Activated T-cell treated with anti-CD3 and anti-CD28 coated beads, Interleukin-2, amount 50 U/mL, for 24 hours (primary cell): ENCODE data around the gene FEZF2.

Experiments
- DNase-seq: peaks from one replicate; pipeline ENCODE4 v3.0.0-alpha.2; 2020
- H3K27ac Mint-ChIP-seq: 2 replicates; pipeline ENCODE4 v1.8.0; 2020; ENCODE audit warnings: mild to moderate bottlenecking, mixed read lengths
- H3K27me3 Mint-ChIP-seq: 2 replicates; pipeline ENCODE4 v1.8.0; 2020; ENCODE audit warnings: mixed read lengths
- H3K36me3 Mint-ChIP-seq: 2 replicates; pipeline ENCODE4 v1.8.0; 2020; ENCODE audit warnings: low read depth, mixed read lengths
- H3K4me1 Mint-ChIP-seq: 2 replicates; pipeline ENCODE4 v1.8.0; 2020; ENCODE audit warnings: low read depth, mixed read lengths
- H3K4me3 Mint-ChIP-seq: 2 replicates; pipeline ENCODE4 v1.8.0; 2020; ENCODE audit warnings: mild to moderate bottlenecking, moderate library complexity, mixed read lengths
- H3K9me3 Mint-ChIP-seq: 2 replicates; pipeline ENCODE4 v1.8.0; 2020; ENCODE audit warnings: mixed read lengths

Gene FEZF2

DNA sequence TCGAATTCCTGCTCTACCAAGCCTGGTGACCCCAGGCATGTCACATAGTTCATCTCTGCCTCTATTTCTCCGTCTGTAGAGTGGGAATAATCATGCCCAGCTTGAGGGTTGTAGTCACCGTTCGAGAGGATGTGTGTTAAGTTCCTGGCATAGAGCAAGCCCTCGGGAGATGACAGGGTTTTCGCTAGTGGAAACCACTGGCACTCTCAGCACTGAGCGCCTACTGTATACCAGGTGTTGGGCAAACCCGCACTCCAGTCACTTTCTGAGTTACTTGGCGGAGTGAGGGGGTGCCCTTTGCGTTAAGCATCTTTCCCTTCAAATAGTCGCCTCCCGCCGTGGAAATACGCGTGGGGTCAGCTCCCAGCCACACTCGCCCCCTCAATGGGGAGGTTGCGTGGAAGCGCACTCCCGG, 5.1 kb downstream of the FEZF2 start:
- H3K27me3 Mint-ChIP-seq = peaks cover 83% of the 10 kb centered on the region
- H3K36me3 Mint-ChIP-seq = no peaks in the 10 kb centered on the region
- peaks cover 6% of the 10 kb centered on the region for H3K4me1 Mint-ChIP-seq
- no peak for DNase-seq
- no peak overlapping the region for H3K4me3 Mint-ChIP-seq
- H3K27ac Mint-ChIP-seq = no peak overlapping the region
- no peaks in the 10 kb centered on the region for H3K9me3 Mint-ChIP-seq

DNA sequence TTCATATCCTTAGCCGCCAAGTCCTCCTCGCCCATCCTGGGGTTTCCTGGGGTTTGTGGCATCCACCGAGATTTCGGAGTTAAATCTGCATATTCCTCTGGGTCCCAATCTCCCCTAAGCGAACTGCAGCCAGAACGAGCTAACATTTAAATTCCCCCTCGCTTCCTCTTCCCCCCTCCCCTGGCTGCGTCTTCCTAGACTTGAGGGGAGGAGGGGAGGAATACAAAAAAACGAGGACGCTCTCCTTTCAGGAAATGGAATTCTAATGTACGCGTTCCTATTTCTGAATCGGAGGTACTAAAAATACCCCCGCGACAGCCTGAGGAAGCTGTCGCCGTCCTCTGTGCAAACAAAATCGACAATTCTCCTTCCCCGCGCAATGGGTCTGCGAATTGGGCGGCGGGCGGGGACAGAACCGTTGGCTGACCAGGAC, 5.6 kb downstream of the FEZF2 start:
- Mint-ChIP-seq H3K36me3 (no peaks in the 10 kb centered on the region), H3K4me3 (no peak overlapping the region), H3K9me3 (no peaks in the 10 kb centered on the region), H3K27ac (no peak overlapping the region), H3K27me3 (peaks cover 79% of the 10 kb centered on the region), H3K4me1 (peaks cover 6% of the 10 kb centered on the region)
- DNase-seq = no peak

- Mint-ChIP-seq H3K36me3 (no peaks in the 10 kb centered on the region), H3K9me3 (no peaks in the 10 kb centered on the region), H3K4me3 (no peak overlapping the region), H3K27me3 (peaks cover 65% of the 10 kb centered on the region), H3K4me1 (peaks cover 6% of the 10 kb centered on the region), H3K27ac (no peak overlapping the region)
- DNase-seq = no peak
Measured at GRCh38 chr3:62366126-62366484, 7.2 kb downstream of the FEZF2 start.

- Mint-ChIP-seq H3K9me3 (no peaks in the 10 kb centered on the region), H3K4me3 (no peak overlapping the region), H3K27me3 (peaks cover 59% of the 10 kb centered on the region), H3K27ac (no peak overlapping the region), H3K4me1 (peaks cover 2% of the 10 kb centered on the region), H3K36me3 (no peaks in the 10 kb centered on the region)
- no peak for DNase-seq
Measured at GRCh38 chr3:62365391-62366125, 7.8 kb downstream of the FEZF2 start.

GRCh38 chr3:62364191-62364590, 9.2 kb downstream of the FEZF2 start:
- H3K9me3 Mint-ChIP-seq = no peaks in the 10 kb centered on the region
- DNase-seq = no peak
- no peaks in the 10 kb centered on the region for H3K4me1 Mint-ChIP-seq
- peaks cover 46% of the 10 kb centered on the region for H3K27me3 Mint-ChIP-seq
- H3K36me3 Mint-ChIP-seq = no peaks in the 10 kb centered on the region
- H3K27ac Mint-ChIP-seq = no peak overlapping the region
- H3K4me3 Mint-ChIP-seq = no peak overlapping the region

GRCh38 chr3:62363275-62363674, 10.1 kb downstream of the FEZF2 start:
- peaks cover 37% of the 10 kb centered on the region for H3K27me3 Mint-ChIP-seq

GRCh38 chr3:62361824-62362223, 11.5 kb downstream of the FEZF2 start:
- no peak overlapping the region for H3K27ac Mint-ChIP-seq
- no peak overlapping the region for H3K4me3 Mint-ChIP-seq
- peaks cover 23% of the 10 kb centered on the region for H3K27me3 Mint-ChIP-seq
- no peaks in the 10 kb centered on the region for H3K36me3 Mint-ChIP-seq
- H3K4me1 Mint-ChIP-seq = no peaks in the 10 kb centered on the region
- no peak for DNase-seq
- no peaks in the 10 kb centered on the region for H3K9me3 Mint-ChIP-seq

More at GRCh38 chr3:62363275-62363674, 10.1 kb downstream of the FEZF2 start:
- H3K9me3 Mint-ChIP-seq = no peaks in the 10 kb centered on the region
- H3K4me1 Mint-ChIP-seq = no peaks in the 10 kb centered on the region
- no peaks in the 10 kb centered on the region for H3K36me3 Mint-ChIP-seq
- H3K27ac Mint-ChIP-seq = no peak overlapping the region
- no peak for DNase-seq
- H3K4me3 Mint-ChIP-seq = no peak overlapping the region

DNA sequence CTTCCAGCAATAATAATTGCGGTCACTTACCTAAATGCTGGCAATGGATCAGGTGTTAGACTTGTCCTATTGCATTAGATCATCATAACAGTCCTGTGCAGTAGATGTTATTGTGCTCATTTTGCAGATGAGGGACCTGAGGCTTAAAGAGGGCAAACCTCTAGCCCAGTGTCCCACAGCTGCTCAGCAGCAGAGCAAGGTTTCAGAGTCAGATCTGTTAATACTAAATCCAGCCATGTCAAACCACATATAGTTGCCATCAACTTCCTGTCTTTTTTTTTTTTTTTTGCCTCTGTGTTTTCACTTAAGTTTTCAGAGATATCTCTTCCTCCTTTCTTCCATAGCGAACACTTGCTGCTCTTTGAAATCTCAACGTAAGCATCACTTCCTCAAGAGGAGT, 12.1 kb downstream of the FEZF2 start:
- no peak overlapping the region for H3K27ac Mint-ChIP-seq
- H3K36me3 Mint-ChIP-seq = no peaks in the 10 kb centered on the region
- peaks cover 19% of the 10 kb centered on the region for H3K27me3 Mint-ChIP-seq
- H3K4me3 Mint-ChIP-seq = no peak overlapping the region
- no peak for DNase-seq
- H3K4me1 Mint-ChIP-seq = no peaks in the 10 kb centered on the region
- H3K9me3 Mint-ChIP-seq = no peaks in the 10 kb centered on the region

DNA sequence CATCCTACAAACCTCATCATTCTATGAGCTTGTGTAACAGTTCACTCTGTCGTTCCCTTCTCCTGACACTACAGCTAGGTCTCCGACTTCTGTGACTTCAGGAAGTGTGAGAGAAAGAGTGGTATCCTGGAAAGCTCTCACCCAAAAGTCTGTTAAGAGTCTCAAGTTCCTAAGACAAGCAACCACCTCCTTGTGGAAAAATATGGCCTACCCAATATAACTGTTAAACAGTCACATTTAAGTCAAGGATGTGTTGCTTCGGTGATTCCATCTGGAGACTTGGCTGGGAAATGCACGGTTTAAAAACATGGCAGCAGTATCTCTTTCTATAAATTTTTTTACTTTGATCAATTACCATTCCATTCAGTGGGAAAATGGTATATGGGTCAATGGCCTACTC, 13.8 kb downstream of the FEZF2 start:
- H3K36me3 Mint-ChIP-seq = no peaks in the 10 kb centered on the region
- H3K4me1 Mint-ChIP-seq = no peaks in the 10 kb centered on the region
- H3K9me3 Mint-ChIP-seq = no peaks in the 10 kb centered on the region
- no peak for DNase-seq
- H3K4me3 Mint-ChIP-seq = no peak overlapping the region
- H3K27me3 Mint-ChIP-seq = peaks cover 7% of the 10 kb centered on the region
- H3K27ac Mint-ChIP-seq = no peak overlapping the region

- Mint-ChIP-seq H3K27me3 (no peaks in the 10 kb centered on the region), H3K9me3 (no peaks in the 10 kb centered on the region), H3K36me3 (no peaks in the 10 kb centered on the region), H3K4me3 (no peak overlapping the region), H3K27ac (no peak overlapping the region), H3K4me1 (no peaks in the 10 kb centered on the region)
- no peak for DNase-seq
Measured at GRCh38 chr3:62356356-62356755, 17.0 kb downstream of the FEZF2 start.

GRCh38 chr3:62355703-62356102, 17.6 kb downstream of the FEZF2 start:
- Mint-ChIP-seq H3K4me3 (no peak overlapping the region), H3K9me3 (no peaks in the 10 kb centered on the region), H3K36me3 (no peaks in the 10 kb centered on the region), H3K27ac (no peak overlapping the region), H3K4me1 (no peaks in the 10 kb centered on the region), H3K27me3 (no peaks in the 10 kb centered on the region)
- no peak for DNase-seq

DNA sequence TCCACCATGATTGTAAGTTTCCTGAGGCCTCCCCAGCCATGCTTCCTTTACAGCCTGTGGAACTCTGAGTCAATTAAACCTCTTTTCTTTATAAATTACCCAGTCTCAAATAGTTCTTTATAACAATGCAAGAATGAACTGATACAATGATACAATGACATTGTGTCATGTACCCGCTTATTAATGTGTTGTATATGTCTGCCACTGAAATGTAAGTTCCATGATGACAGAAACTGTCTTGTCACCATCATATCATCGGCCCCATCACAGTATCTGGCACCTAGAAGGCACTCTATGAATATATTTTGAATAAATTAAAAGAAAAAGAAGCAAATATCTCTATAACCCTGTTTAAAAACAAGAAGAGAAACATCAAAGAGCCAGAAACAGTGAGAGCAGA, 29.6 kb downstream of the FEZF2 start:
- H3K4me3 Mint-ChIP-seq = no peak overlapping the region

DNA sequence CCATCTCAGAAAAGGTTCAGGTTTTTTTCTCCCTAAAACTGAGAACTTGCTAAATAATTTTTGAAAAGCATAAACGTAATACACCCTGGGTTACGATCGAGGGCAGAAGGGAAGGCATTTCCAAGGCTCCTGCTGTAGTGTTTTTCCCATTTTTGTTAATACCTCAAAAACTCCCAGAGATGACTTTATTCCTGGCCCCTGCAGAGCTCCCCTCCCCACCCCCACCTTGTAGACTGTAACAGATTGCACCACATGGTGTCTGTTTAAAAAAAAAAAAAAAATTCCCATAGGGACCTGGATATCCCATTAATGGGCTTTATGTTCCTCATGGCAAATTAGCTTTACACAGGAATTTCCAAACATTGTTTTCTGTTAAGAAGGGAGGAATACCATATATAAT, 38.2 kb downstream of the FEZF2 start:
- no peaks in the 10 kb centered on the region for H3K4me1 Mint-ChIP-seq
- no peak for DNase-seq
- no peak overlapping the region for H3K27ac Mint-ChIP-seq
- H3K36me3 Mint-ChIP-seq = peaks cover 6% of the 10 kb centered on the region
- no peak overlapping the region for H3K4me3 Mint-ChIP-seq
- H3K9me3 Mint-ChIP-seq = no peaks in the 10 kb centered on the region
- H3K27me3 Mint-ChIP-seq = peaks cover 5% of the 10 kb centered on the region

More for the DNA sequence above, 29.6 kb downstream of the FEZF2 start:
- no peaks in the 10 kb centered on the region for H3K9me3 Mint-ChIP-seq
- H3K36me3 Mint-ChIP-seq = no peaks in the 10 kb centered on the region
- H3K27me3 Mint-ChIP-seq = peaks cover 5% of the 10 kb centered on the region
- H3K27ac Mint-ChIP-seq = no peak overlapping the region
- no peaks in the 10 kb centered on the region for H3K4me1 Mint-ChIP-seq
- DNase-seq = no peak

GRCh38 chr3:62332835-62333244, 40.5 kb downstream of the FEZF2 start:
- DNase-seq = no peak
- Mint-ChIP-seq H3K36me3 (peaks cover 6% of the 10 kb centered on the region), H3K4me1 (no peaks in the 10 kb centered on the region), H3K27ac (no peak overlapping the region), H3K4me3 (no peak overlapping the region), H3K9me3 (no peaks in the 10 kb centered on the region), H3K27me3 (peaks cover 5% of the 10 kb centered on the region)

DNA sequence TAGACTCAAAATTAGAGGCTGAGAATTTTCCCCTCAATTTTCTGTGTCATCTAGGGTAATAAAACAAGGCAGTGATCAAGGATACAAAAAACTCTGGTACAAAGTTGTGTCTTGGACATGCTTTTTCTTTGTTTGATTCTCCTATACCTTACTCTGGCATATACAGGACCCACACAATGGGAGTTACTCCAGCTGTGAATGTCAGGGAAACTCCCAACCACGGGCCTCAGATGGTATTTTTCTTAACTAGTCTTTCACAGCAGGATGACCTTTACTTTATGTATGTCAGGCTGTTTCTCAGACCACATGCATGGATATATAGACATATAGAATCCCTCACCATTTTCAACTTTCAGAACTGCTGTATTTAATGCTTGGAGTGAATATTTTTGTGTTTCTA, 41.3 kb downstream of the FEZF2 start:
- no peak for DNase-seq
- H3K4me1 Mint-ChIP-seq = no peaks in the 10 kb centered on the region
- H3K36me3 Mint-ChIP-seq = peaks cover 6% of the 10 kb centered on the region
- H3K27ac Mint-ChIP-seq = no peak overlapping the region
- H3K9me3 Mint-ChIP-seq = no peaks in the 10 kb centered on the region
- peaks cover 5% of the 10 kb centered on the region for H3K27me3 Mint-ChIP-seq
- no peak overlapping the region for H3K4me3 Mint-ChIP-seq

- no peaks in the 10 kb centered on the region for H3K9me3 Mint-ChIP-seq
- H3K4me3 Mint-ChIP-seq = no peak overlapping the region
- no peak overlapping the region for H3K27ac Mint-ChIP-seq
- no peak for DNase-seq
- peaks cover 10% of the 10 kb centered on the region for H3K36me3 Mint-ChIP-seq
- no peaks in the 10 kb centered on the region for H3K4me1 Mint-ChIP-seq
- peaks cover 5% of the 10 kb centered on the region for H3K27me3 Mint-ChIP-seq
Measured at GRCh38 chr3:62329971-62330370, 43.4 kb downstream of the FEZF2 start.
